H1 (cell line): Measurements from ENCODE around the gene TRIOBP. TPM values are rescaled to one million over a fixed set of nuclear protein-coding genes. Genes with fewer than 3 reads are reported as not detected.

ENCODE experiments used
- ATF2 ChIP-seq: IDR thresholded peaks from 2 replicates; pipeline ENCODE4 v1.6.1; 2012; ENCODE audit warnings: low read length, inconsistent platforms
- CHD7 ChIP-seq: fragments of 300-600 bp; sonication (generic); IDR thresholded peaks from 2 replicates; pipeline ENCODE4 v1.7.1; 2012; ENCODE audit warnings: low read length, moderate library complexity, mild to moderate bottlenecking, inconsistent platforms; ENCODE audit not compliant: insufficient replicate concordance
- E2F6 ChIP-seq: IDR thresholded peaks from 2 replicates; pipeline ENCODE4 v1.6.1; 2012; ENCODE audit warnings: inconsistent platforms
- RAD21 ChIP-seq, 2 experiments: IDR thresholded peaks in 1 of 2; conservative IDR thresholded peaks in 1 of 2; 2 replicates each; pipeline ENCODE4 v1.6.1; 2011; ENCODE audit warnings: low read depth in 2 of 2, low read length in 2 of 2, improper control_type of control experiment in 1 of 2, inconsistent platforms in 1 of 2, mild to moderate bottlenecking in 1 of 2, moderate library complexity in 1 of 2
- RBBP5 ChIP-seq: IDR thresholded peaks from 2 replicates; pipeline ENCODE4 v1.7.1; 2012; ENCODE audit warnings: low read depth, mild to moderate bottlenecking, inconsistent platforms, low read length, moderate library complexity, borderline replicate concordance
- SP1 ChIP-seq: IDR thresholded peaks from 2 replicates; pipeline ENCODE4 v1.6.1; 2011; ENCODE audit warnings: low read depth, low read length
- YY1 ChIP-seq: IDR thresholded peaks from 2 replicates; pipeline ENCODE4 v1.6.1; 2011; ENCODE audit warnings: low read depth, mild to moderate bottlenecking, low read length
- polyA plus RNA-seq, 7 experiments: library from polyadenylated mRNA; depleted of rRNA in 3 of 7; stranded (reverse) in 5 of 7; unstranded in 2 of 7; fragments of >200 nt in 5 of 7; fragments of 200-250 nt in 2 of 7; gene quantifications; 1 replicate in 5 of 7; 2 replicates in 1 of 7; 4 replicates in 1 of 7; pipeline versions ENCODE4 v1.2.1 to v1.2.3, GENCODE V29; 2011 to 2013; ENCODE audit warnings: missing spikeins in 2 of 7, mixed read lengths in 2 of 7
- total RNA-seq: library from RNA; stranded (reverse); fragmentation: NEBNext Ultra II Directional; extraction: Animal tissue kit (Norgen Biotek cat#: 25700); gene quantifications from 2 replicates; pipeline ENCODE4 v1.2.1, GENCODE V29; 2021

TRIOBP gene
- total and polyA plus RNA-seq, 2 of the 8 experiments (the other 6 are each of a cell fraction or from before 2014, with no cell fraction given): 18.2 to 27.3 TPM

GRCh38 chr22:37746366-37747079, 49.7 kb downstream of the TRIOBP start (continued):
- TF ChIP-seq ATF2 (no peak), E2F6 (peak; percentile 33; the same call in 1 of the 2 replicates), RBBP5 (no peak), SP1 (no peak), CHD7 (no peak), YY1 (peak; percentile 73; the same call in 1 of the 2 replicates), RAD21 (IDR thresholded peaks at IDR 0.05 in 1 of 2, conservative IDR thresholded peaks at IDR 0.05 in 1 of 2; ENCODE audit: low read depth in 2 of 2, low read length in 2 of 2) (no peak)
